ENCODE data around the gene FUT2. TPM values are rescaled to one million over a fixed set of nuclear protein-coding genes. Genes with fewer than 3 reads are reported as not detected.

Gene FUT2
- total RNA-seq, 2 donors from 2014 or later = 125 to 141 TPM

DNA sequence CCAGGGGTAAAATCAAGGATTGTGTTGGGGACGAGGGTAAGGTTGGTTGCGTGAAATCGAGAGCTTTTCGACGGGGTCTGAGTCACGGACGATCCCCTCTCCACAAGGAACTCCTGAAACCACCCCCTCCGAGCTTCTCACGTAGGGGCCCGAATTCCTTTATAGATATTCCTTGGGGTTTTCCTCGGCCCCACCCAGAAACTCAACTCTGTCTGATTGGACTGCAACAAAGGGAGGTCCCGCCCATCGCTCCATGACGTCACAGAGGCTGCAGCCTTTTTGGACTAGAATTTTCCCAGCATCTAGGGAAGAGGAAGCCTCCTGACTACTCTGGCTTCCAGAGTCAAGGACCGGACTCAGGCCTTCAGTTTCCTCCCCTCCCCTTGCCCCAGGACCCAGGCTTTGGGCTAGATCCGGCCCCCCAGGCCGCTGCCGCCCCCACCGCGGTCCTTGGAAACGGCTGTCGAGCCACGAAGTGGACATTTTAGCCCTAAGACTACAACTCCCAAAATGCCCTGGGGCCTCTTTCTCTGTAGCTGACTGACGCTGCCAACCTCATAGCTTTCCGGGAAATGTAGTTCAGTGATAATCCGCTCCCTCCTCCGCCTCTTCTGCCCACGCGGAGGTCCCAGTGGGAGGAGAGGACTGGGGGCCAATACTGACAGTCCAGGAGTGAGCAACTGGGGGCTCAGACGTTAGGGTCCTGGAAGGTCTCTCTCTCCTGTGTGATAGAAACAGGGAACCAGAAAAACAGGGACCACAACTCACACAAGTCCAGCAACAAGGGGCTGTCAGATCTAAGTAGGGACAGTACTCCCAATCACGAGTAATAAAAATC is 51.2 kb downstream of the FUT2 start, which contains the start of gene IZUMO1:
Gene IZUMO1 (minus strand): TSS at position 172 of the 838 bp plus-strand sequence. CDS start 1,050 bp downstream, outside the sequence.
- peak; percentile 71 for DNase-seq
- H3K4me1 ChIP-seq = no peaks in the 10 kb centered on the region
- H3K4me3 ChIP-seq = no peak within 1 kb of the TSS
- no peak within 1 kb of the TSS for H3K9ac ChIP-seq (ENCODE audit: low read depth in 2 of 2, low read length in 2 of 2)
- H3K9me3 ChIP-seq = no peaks in the 10 kb centered on the region
- TF ChIP-seq, protein P1, sequence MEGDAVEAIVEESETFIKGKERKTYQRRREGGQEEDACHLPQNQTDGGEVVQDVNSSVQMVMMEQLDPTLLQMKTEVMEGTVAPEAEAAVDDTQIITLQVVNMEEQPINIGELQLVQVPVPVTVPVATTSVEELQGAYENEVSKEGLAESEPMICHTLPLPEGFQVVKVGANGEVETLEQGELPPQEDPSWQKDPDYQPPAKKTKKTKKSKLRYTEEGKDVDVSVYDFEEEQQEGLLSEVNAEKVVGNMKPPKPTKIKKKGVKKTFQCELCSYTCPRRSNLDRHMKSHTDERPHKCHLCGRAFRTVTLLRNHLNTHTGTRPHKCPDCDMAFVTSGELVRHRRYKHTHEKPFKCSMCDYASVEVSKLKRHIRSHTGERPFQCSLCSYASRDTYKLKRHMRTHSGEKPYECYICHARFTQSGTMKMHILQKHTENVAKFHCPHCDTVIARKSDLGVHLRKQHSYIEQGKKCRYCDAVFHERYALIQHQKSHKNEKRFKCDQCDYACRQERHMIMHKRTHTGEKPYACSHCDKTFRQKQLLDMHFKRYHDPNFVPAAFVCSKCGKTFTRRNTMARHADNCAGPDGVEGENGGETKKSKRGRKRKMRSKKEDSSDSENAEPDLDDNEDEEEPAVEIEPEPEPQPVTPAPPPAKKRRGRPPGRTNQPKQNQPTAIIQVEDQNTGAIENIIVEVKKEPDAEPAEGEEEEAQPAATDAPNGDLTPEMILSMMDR (IDR thresholded peaks at IDR 0.05) = no peak
- intact Hi-C loops (cut with DNase I) = no loop called here
- no peaks in the 10 kb centered on the region for H3K36me3 ChIP-seq
- peaks cover 7% of the 10 kb centered on the region for H3K27me3 ChIP-seq
- H3K27ac ChIP-seq = no peak within 1 kb of the TSS

DNA sequence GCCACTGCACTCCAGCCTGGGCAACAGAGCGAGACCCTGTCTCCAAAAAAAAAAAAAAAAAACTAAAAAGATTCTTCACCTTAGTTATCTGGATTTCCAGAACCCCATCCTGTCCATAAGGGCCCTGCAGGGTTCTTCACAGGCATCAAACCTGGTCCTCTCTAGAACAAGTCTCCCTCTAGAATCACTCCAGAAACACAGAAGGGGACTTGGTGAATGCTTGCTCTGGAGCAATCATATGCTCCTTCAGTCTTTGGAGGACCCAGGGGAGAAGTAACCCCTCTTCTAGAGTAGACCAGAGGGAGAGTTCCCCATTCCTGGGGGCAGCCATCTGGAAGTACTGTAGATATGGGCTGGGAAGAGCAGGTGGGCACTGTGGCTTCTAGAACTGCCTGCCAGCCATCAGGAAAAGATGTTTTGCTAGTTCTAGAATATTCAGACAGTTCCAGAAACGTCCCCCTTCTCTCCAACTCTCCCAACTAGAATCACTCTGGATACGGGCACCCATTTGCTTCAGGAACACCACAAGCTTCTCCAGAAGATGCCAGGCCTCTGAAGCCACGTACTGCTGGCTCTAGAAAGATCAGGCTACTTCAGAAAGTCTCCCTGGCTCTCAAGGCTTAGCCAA is 53.9 kb downstream of the FUT2 start:
- Histone ChIP-seq H3K9me3 (no peaks in the 10 kb centered on the region), H3K9ac (ENCODE audit: low read depth in 2 of 2, low read length in 2 of 2) (no peak overlapping the region), H3K36me3 (no peaks in the 10 kb centered on the region), H3K27me3 (peaks cover 21% of the 10 kb centered on the region), H3K27ac (no peak overlapping the region), H3K4me1 (peaks cover 6% of the 10 kb centered on the region), H3K4me3 (no peak overlapping the region)
- TF ChIP-seq, protein P1 (IDR thresholded peaks at IDR 0.05) = no peak
- intact Hi-C loops (cut with DNase I) = no loop called here
- no peak for DNase-seq

DNA sequence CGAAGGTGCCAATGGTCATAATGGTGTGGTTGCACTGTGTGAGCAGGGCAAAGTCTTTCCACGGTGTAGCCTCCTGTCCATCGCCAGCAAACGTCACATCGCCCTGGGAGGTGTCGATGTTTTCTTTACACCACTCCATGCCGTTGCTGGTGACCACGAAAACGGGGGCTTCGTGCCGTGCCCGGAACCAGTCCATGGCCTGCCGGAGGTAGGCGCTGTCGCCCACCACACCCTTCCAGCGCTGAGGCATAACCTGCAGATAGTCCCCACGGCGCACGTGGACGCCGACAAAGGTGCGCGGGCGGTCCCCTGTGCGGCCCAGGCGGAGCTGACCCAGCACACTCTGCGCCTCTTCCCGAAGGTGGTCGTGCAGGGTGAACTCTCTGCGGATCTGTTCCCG is 54.6 kb downstream of the FUT2 start:
- H3K4me1 ChIP-seq = peaks cover 6% of the 10 kb centered on the region
- no peaks in the 10 kb centered on the region for H3K9me3 ChIP-seq
- peaks cover 21% of the 10 kb centered on the region for H3K27me3 ChIP-seq
- H3K36me3 ChIP-seq = no peaks in the 10 kb centered on the region
- H3K27ac ChIP-seq = no peak overlapping the region
- DNase-seq = no peak
- H3K9ac ChIP-seq (ENCODE audit: low read depth in 2 of 2, low read length in 2 of 2) = no peak overlapping the region
- TF ChIP-seq, protein P1 (IDR thresholded peaks at IDR 0.05) = no peak
- no peak overlapping the region for H3K4me3 ChIP-seq
- intact Hi-C loops (cut with DNase I) = no loop called here

DNA sequence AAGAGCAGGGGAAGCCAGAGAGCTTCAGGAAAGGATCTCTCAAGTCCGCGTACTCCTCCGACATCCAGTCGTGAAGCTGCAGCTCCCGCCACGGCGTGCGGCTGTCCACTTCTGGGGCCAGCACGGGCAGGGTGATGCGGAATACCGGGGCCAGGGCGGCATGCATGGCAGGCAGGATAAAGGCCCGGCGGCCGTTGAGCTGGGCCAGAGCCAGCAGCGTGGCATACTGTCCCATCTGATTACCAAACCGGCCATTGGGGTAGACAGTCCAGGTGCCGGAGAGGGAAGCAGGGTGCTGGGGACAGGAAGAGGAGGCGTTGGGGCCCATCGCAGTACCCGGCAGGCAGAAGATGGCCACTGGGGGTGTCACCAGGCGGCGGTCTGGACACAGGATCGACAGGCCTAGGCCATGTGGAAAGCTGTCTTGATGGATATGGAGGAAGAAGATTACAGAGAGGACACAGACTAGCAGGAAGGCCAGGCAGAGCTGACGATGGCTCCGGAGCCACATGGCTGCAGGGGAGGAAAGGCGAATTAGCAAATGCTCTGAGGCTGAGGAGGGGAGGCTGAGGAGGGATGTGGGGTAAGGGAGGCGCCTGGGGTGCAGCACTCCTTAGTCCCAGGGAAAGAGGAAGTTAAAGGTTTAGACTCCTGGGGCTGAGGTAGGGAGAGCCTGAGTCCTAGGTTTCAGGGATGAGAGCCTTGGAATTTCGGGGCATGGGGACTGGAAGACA is 55.2 kb downstream of the FUT2 start:
- Histone ChIP-seq H3K36me3 (no peaks in the 10 kb centered on the region), H3K4me3 (no peak overlapping the region), H3K27ac (no peak overlapping the region), H3K27me3 (peaks cover 21% of the 10 kb centered on the region), H3K4me1 (peaks cover 6% of the 10 kb centered on the region), H3K9ac (ENCODE audit: low read depth in 2 of 2, low read length in 2 of 2) (no peak overlapping the region), H3K9me3 (no peaks in the 10 kb centered on the region)
- intact Hi-C loops (cut with DNase I) = no loop called here
- DNase-seq = no peak
- TF ChIP-seq, protein P1 (IDR thresholded peaks at IDR 0.05) = no peak

DNA sequence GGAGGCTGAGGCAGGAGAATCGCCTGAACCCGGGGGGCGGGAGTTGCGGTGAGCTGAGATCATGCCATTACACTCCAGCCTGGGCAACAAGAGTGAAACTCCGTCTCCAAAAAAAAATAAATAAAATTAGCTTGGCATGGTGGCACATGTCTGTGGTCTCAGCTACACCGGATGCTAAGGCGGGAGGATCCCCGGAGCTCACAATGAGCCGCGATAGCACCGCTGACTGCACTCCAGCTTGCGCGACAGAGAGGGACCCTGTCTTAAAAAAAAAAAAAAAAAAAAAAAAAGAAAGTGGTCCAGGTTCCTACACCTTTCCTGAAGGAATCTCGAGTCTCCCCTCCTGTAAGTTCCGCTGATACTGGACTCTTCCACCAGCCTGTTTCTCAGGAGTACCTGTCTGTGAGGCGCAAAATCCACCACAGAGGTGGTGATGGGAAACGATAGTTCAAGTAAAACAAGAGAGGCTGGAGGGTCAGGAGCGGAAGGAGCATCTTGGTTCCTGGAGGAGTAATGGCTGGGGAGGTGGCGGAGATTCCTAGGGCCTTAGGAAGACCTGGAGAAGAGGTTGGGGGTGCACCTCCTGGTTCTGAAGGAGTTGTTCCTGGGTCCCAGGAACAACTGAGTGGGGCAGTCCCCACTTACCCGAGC is 56.2 kb downstream of the FUT2 start:
- peaks cover 21% of the 10 kb centered on the region for H3K27me3 ChIP-seq
- peak overlapping the region; percentile 23 for H3K4me3 ChIP-seq
- intact Hi-C loops (cut with DNase I) = no loop called here
- peaks cover 6% of the 10 kb centered on the region for H3K4me1 ChIP-seq
- TF ChIP-seq, protein P1 (IDR thresholded peaks at IDR 0.05) = no peak
- H3K9ac ChIP-seq (ENCODE audit: low read depth in 2 of 2, low read length in 2 of 2) = peak overlapping the region; percentile 43 to 51
- H3K36me3 ChIP-seq = no peaks in the 10 kb centered on the region
- H3K9me3 ChIP-seq = no peaks in the 10 kb centered on the region
- DNase-seq = no peak
- H3K27ac ChIP-seq = no peak overlapping the region

All from colonic mucosa (tissue), 4 donors.